ENCODE data around the gene NISCH.

NISCH gene

GRCh38 chr3:52537726-52538421, 82.5 kb downstream of the NISCH start:
- DNase-seq (no peak), ATAC-seq (replicated peaks) (no peak)
- Mint-ChIP-seq H3K9me3 (peaks cover 0 to 3% of the 10 kb centered on the region in 2 donors), H3K27me3 (no peaks in the 10 kb centered on the region), H3K27ac (peak overlapping the region; percentile 98), H3K36me3 (peaks cover 19 to 30% of the 10 kb centered on the region in 2 donors), H3K4me1 (peaks cover 25 to 42% of the 10 kb centered on the region in 2 donors), H3K4me3 (peak overlapping the region; percentile 97 to 99)

GRCh38 chr3:52539010-52539653, 83.7 kb downstream of the NISCH start:
- peaks cover 0 to 3% of the 10 kb centered on the region in 2 donors for H3K9me3 Mint-ChIP-seq
- H3K36me3 Mint-ChIP-seq, result peaks cover 19 to 33% of the 10 kb centered on the region in 2 donors
- peak overlapping the region; percentile 67 for H3K27ac Mint-ChIP-seq
- peaks cover 25 to 39% of the 10 kb centered on the region in 2 donors for H3K4me1 Mint-ChIP-seq
- H3K27me3 Mint-ChIP-seq, result no peaks in the 10 kb centered on the region
- ATAC-seq (replicated peaks) (no peak), DNase-seq (no peak)
- peak overlapping the region; percentile 35 to 47 for H3K4me3 Mint-ChIP-seq

- Mint-ChIP-seq H3K9me3 (peaks cover 0 to 3% of the 10 kb centered on the region in 2 donors), H3K36me3 (peaks cover 21 to 40% of the 10 kb centered on the region in 2 donors), H3K27ac (no peak overlapping the region), H3K4me3 (no peak overlapping the region), H3K4me1 (peaks cover 20 to 30% of the 10 kb centered on the region in 2 donors), H3K27me3 (no peaks in the 10 kb centered on the region)
- no peak for ATAC-seq (replicated peaks)
- no peak for DNase-seq
Measured at GRCh38 chr3:52541050-52541449, 85.6 kb downstream of the NISCH start.

Measured in stimulated activated naive B cell treated with anti-CD40 and anti-IgM and Interleukin-4, amounts not matched to agents 10 μg/mL and 1 μg/mL and 100 μg/mL, for 72 hours (primary cell).